Erythroblast (primary cell): ENCODE results near the gene RPS6KC1.

Source experiments
- GATA1 ChIP-seq: IDR thresholded peaks from 2 replicates; pipeline ENCODE4 v1.6.1; 2011; ENCODE audit warnings: low read depth, mild to moderate bottlenecking, control low read depth, low read length, moderate library complexity
- POLR2A ChIP-seq: IDR thresholded peaks from 2 replicates; pipeline ENCODE4 v1.6.1; 2011; ENCODE audit warnings: mild to moderate bottlenecking, low read length

- no peak for TF ChIP-seq POLR2A
- no peak for TF ChIP-seq GATA1
Observed at GRCh38 chr1:213315571-213315970, 264.5 kb downstream of the RPS6KC1 start.
